Measurements from ENCODE around the gene TPGS2. TPM values are rescaled to one million over a fixed set of nuclear protein-coding genes. Genes with fewer than 3 reads are reported as not detected.

TPGS2 gene
- total RNA-seq, 4 donors from 2014 or later, result 80.2 to 161 (median 118) TPM

GRCh38 chr18:36833120-36833519 is 4.3 kb upstream of the TPGS2 start:
- no peak for TF ChIP-seq CTCF (IDR thresholded peaks at IDR 0.05; ENCODE audit: low read depth)

- no peak for TF ChIP-seq CTCF (IDR thresholded peaks at IDR 0.05; ENCODE audit: low read depth)
These were observed 2.3 kb upstream of the TPGS2 start for GRCh38 chr18:36831139-36831538.

GRCh38 chr18:36830158-36830495 is 1.3 kb upstream of the TPGS2 start:
- TF ChIP-seq CTCF (IDR thresholded peaks at IDR 0.05; ENCODE audit: low read depth), result no peak

- TF ChIP-seq CTCF (IDR thresholded peaks at IDR 0.05; ENCODE audit: low read depth), result no peak
These were observed 758 bp upstream of the TPGS2 start for GRCh38 chr18:36829362-36830157.

GRCh38 chr18:36828157-36828629 is 609 bp downstream of the TPGS2 start:
- TF ChIP-seq CTCF (IDR thresholded peaks at IDR 0.05; ENCODE audit: low read depth), result no peak

- TF ChIP-seq CTCF (IDR thresholded peaks at IDR 0.05; ENCODE audit: low read depth), result no peak
These were observed 2.2 kb downstream of the TPGS2 start for GRCh38 chr18:36826556-36826955.

GRCh38 chr18:36825526-36825925 is 3.3 kb downstream of the TPGS2 start:
- TF ChIP-seq CTCF (IDR thresholded peaks at IDR 0.05; ENCODE audit: low read depth), result no peak
